Astrocyte of the cerebellum (primary cell): Measurements from ENCODE around the gene LMOD1.

Experiments used
- DNase-seq: peaks from one replicate; pipeline ENCODE4 v3.0.0-alpha.2; 2011; ENCODE audit warnings: low read depth
- H3K4me3 ChIP-seq: 2 replicates; pipeline ENCODE4 v1.5.1; 2011; ENCODE audit warnings: mild to moderate bottlenecking, low read depth, low read length, moderate library complexity
- CTCF ChIP-seq: IDR thresholded peaks from 2 replicates; pipeline ENCODE4 v1.5.1; 2012; ENCODE audit warnings: low read length, low read depth, moderate library complexity, mild to moderate bottlenecking; ENCODE audit errors: missing control alignments
- in situ Hi-C: cut with HindIII; loops from 2 replicates; pipeline ENCODE4 v1.10.0; 2017; ENCODE audit warnings: low sequenced_read_pairs

Gene LMOD1

GRCh38 chr1:201880928-201881571, 65.3 kb downstream of the LMOD1 start:
- DNase-seq: no peak
- in situ Hi-C loops: no loop called here
- no peak overlapping the region for H3K4me3 ChIP-seq
- TF ChIP-seq CTCF: no peak

- peak; percentile 75 for TF ChIP-seq CTCF
- peak; percentile 48 for DNase-seq
- no peak overlapping the region for H3K4me3 ChIP-seq
- in situ Hi-C loops: no loop called here
Observed at GRCh38 chr1:201877877-201878401, 68.4 kb downstream of the LMOD1 start.

DNA sequence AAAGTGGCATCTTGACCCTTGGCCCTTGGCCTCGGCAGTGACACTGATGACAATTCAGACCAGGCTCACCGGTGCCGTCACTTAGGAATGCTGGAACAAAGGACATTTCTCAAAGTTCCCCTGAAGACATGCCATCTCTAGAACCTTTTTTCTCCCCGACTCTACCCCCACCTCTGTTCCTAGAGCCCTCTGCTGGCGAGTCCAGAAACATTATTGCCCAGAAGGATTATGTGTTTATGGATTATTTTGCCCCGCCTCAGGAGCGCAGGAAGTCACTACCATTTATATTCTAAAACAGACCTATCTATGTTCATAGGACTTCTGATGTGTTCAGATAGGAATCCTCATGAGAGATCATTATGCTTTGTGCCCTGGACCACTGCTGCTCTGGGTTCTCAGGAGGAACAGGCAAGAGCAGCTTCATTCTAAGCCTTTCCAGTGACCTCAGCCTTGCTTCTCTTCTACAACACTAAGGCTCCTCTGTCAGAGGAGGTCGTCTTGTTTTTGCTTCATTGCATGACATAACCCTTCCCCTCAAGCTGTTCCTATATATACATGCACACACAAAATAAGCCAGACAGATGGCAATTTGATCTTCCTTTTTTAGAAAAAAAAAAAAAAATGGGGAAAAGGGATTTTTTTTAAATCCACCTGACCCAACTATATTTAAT, 70.1 kb downstream of the LMOD1 start:
- in situ Hi-C loops: no loop called here

GRCh38 chr1:201874672-201875071, 71.7 kb downstream of the LMOD1 start:
- no peak for DNase-seq
- in situ Hi-C loops: no loop called here
- no peak for TF ChIP-seq CTCF
- no peak overlapping the region for H3K4me3 ChIP-seq

More for the DNA sequence above, 70.1 kb downstream of the LMOD1 start:
- no peak for DNase-seq
- H3K4me3 ChIP-seq: no peak overlapping the region
- peak; percentile 53 for TF ChIP-seq CTCF

DNA sequence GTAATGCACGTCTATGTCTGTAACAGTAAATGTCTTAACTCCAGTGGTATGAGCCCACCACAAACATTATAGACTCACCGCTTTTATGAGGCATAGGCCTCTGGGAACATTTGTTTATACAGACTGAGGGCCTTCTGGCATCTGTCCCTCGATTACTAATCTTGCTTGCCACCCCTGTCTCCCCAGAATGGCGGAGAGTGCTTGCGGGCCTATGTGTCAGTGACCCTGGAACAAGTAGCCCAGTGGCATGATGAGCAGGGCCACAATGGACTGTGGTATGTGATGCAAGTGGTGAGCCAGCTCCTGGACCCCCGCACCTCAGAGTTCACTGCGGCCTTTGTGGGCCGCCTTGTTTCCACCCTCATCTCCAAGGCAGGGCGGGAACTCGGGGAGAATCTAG, 76.0 kb downstream of the LMOD1 start:
- in situ Hi-C loops: no loop called here
- H3K4me3 ChIP-seq: no peak overlapping the region
- DNase-seq: no peak
- no peak for TF ChIP-seq CTCF

GRCh38 chr1:201861448-201861847, 84.9 kb downstream of the LMOD1 start:
- no peak overlapping the region for H3K4me3 ChIP-seq
- DNase-seq: no peak
- TF ChIP-seq CTCF: no peak
- in situ Hi-C loops: no loop called here
